ENCODE measurements around the gene CCL17. TPM values are rescaled to one million over a fixed set of nuclear protein-coding genes. Genes with fewer than 3 reads are reported as not detected.

The CCL17 gene
- total and polyA plus RNA-seq, 10 of the 15 experiments (the other 5 are each of a cell fraction or from before 2014, with no cell fraction given), result 1.2 to 84.9 (median 34.2) TPM

GRCh38 chr16:57424583-57424982 is 20.0 kb downstream of the CCL17 start:
- DNase-seq (ENCODE audit: low read depth, low spot score), result no peak
- Histone ChIP-seq H3K4me1 (ENCODE audit: control insufficient read depth, insufficient read depth, low read length) (no peaks in the 10 kb centered on the region), H3K9ac (ENCODE audit: control insufficient read depth, insufficient read depth, low read length) (no peak overlapping the region), H2AFZ (ENCODE audit: control insufficient read depth, low read depth, low read length) (no peak overlapping the region), H3K27ac (ENCODE audit: control insufficient read depth, insufficient read depth) (no peak overlapping the region), H3K4me3 (no peak overlapping the region), H3K27me3 (replicated peaks in 1 of 2; ENCODE audit: control insufficient read depth in 2 of 2, insufficient read depth in 2 of 2, low read length in 1 of 2) (no peaks in the 10 kb centered on the region), H3K9me3 (replicated peaks; ENCODE audit: control insufficient read depth, insufficient read depth, low read length) (no peaks in the 10 kb centered on the region), H3K79me2 (ENCODE audit: control insufficient read depth, insufficient read depth, low read length) (no peaks in the 10 kb centered on the region), H3K4me2 (ENCODE audit: control insufficient read depth, insufficient read depth) (no peak overlapping the region), H3K36me3 (ENCODE audit: control insufficient read depth in 2 of 2, insufficient read depth in 2 of 2, low read length in 1 of 2) (peaks cover 0 to 2% of the 10 kb centered on the region in 2 experiments; a peak in 3 of 4 replicates), H4K20me1 (ENCODE audit: control insufficient read depth, insufficient read depth) (no peaks in the 10 kb centered on the region)
- RAD21 ChIA-PET (ENCODE audit: unreplicated experiment), result interaction anchor here (2.0 to 2.3 kb wide), 2 partner anchors 95 to 124 kb away, joined by 6 to 7 read pairs; no protein-coding TSS in a partner anchor
- no peak for ATAC-seq
- CTCF ChIA-PET, result interaction anchor here (0.6 to 14.6 kb wide), 5 partner anchors 11 to 341 kb away, joined by 3 to 632 read pairs (median 4); no protein-coding TSS in a partner anchor
- in situ Hi-C loops (cut with MboI) (no loop called here), intact Hi-C loops (cut with micrococcal nuclease; ENCODE audit: unreplicated experiment) (no loop called here)
- POLR2A ChIA-PET, result interaction anchor here (0.7 to 1.0 kb wide), 3 partner anchors 23 to 120 kb away, joined by 3 to 9 read pairs (median 4); partner anchors contain the start of genes CIAPIN1 and COQ9
- no TSS peak for BruUV-seq (replicated peaks)
- FAIRE-seq, result no peak
- 89% methylated on average over 3 of the region's 3 CpGs for WGBS (ENCODE audit: insufficient coverage, insufficient replicate concordance, low lambda C conversion rate, missing lambda C conversion rate)
- TF ChIP-seq NR2F1 (conservative IDR thresholded peaks at IDR 0.05), result no peak
- no peak for TF ChIP-seq FOXK2 (IDR thresholded peaks at IDR 0.05)
- TF ChIP-seq IRF4 (IDR thresholded peaks at IDR 0.05; ENCODE audit: low read depth, low read length), result no peak
- TF ChIP-seq SP1 (IDR thresholded peaks at IDR 0.05; ENCODE audit: low read depth, low read length), result no peak
- no peak for TF ChIP-seq MAX (IDR thresholded peaks at IDR 0.05; ENCODE audit: low read depth, low read length)
- TF ChIP-seq NKRF (conservative IDR thresholded peaks at IDR 0.05), result no peak
- no peak for TF ChIP-seq ZNF687 (IDR thresholded peaks at IDR 0.05)
- TF ChIP-seq ZBED1 (IDR thresholded peaks at IDR 0.05; ENCODE audit: borderline replicate concordance), result no peak
- TF ChIP-seq ZZZ3 (IDR thresholded peaks at IDR 0.05; ENCODE audit: control insufficient read depth, insufficient read length, low read depth), result no peak
- no peak for TF ChIP-seq KLF5 (IDR thresholded peaks at IDR 0.05; ENCODE audit: partially characterized antibody)
- no peak for TF ChIP-seq EGR1 (IDR thresholded peaks at IDR 0.05; ENCODE audit: borderline replicate concordance in 1 of 2, low read depth in 2 of 2, low read length in 2 of 2)
- TF ChIP-seq BACH1 (IDR thresholded peaks at IDR 0.05; ENCODE audit: borderline replicate concordance), result no peak
- no peak for TF ChIP-seq EP300 (IDR thresholded peaks at IDR 0.05; ENCODE audit: borderline replicate concordance in 1 of 2, control insufficient read depth in 1 of 2, low read depth in 2 of 2, low read length in 2 of 2)
- SMC1A ChIA-PET (ENCODE audit: uncharacterized antibody, unreplicated experiment), result interaction anchor here (0.7 to 1.3 kb wide), 3 partner anchors 83 to 124 kb away, joined by 3 read pairs; no protein-coding TSS in a partner anchor
